Keratinocyte (primary cell): ENCODE results near the gene TCF21. TPM values are rescaled to one million over a fixed set of nuclear protein-coding genes. Genes with fewer than 3 reads are reported as not detected.

Experiments
- DNase-seq: peaks from one replicate; pipeline ENCODE4 v3.0.0-alpha.2; 2011; ENCODE audit warnings: low read depth, missing footprints, low spot score
- FAIRE-seq: peaks from 2 replicates; lab custom pipeline; 2011; peaks lifted over from hg19 to GRCh38; lab: Jason Lieb, UNC
- H2AFZ ChIP-seq: 2 replicates; pipeline ENCODE4 v1.6.0; 2012; ENCODE audit warnings: low read length, control low read depth, inconsistent platforms; ENCODE audit not compliant: control insufficient read depth
- H3K27ac ChIP-seq: 2 replicates; pipeline ENCODE4 v1.5.1; 2011; ENCODE audit warnings: low read length; ENCODE audit not compliant: control insufficient read depth, insufficient read depth
- H3K27me3 ChIP-seq: 3 replicates; pipeline ENCODE4 v1.6.0; 2011; ENCODE audit warnings: low read length; ENCODE audit not compliant: control insufficient read depth, insufficient read depth; ENCODE audit errors: extremely low read depth
- H3K36me3 ChIP-seq, 2 experiments: 2 replicates in 1 of 2; 3 replicates in 1 of 2; pipeline ENCODE4 v1.5.1; 2011; ENCODE audit warnings: low read length in 2 of 2, mild to moderate bottlenecking in 1 of 2; ENCODE audit not compliant: control insufficient read depth in 2 of 2, insufficient read depth in 2 of 2; ENCODE audit errors: extremely low read depth in 1 of 2
- H3K4me1 ChIP-seq: 3 replicates; pipeline ENCODE4 v1.5.1; 2011; ENCODE audit warnings: low read length; ENCODE audit not compliant: control insufficient read depth, insufficient read depth; ENCODE audit errors: extremely low read depth
- H3K4me2 ChIP-seq: 3 replicates; pipeline ENCODE4 v1.6.0; 2011; ENCODE audit warnings: low read depth, low read length; ENCODE audit not compliant: control insufficient read depth, insufficient read depth; ENCODE audit errors: extremely low read depth
- H3K4me3 ChIP-seq, 3 experiments: fragments of 200-600 bp in 1 of 3; sonication (generic) in 1 of 3; 2 replicates in 2 of 3; 3 replicates in 1 of 3; pipeline ENCODE4 v1.5.1; 2011 to 2016; ENCODE audit warnings: low read length in 3 of 3, mild to moderate bottlenecking in 3 of 3, control low read depth in 2 of 3, inconsistent platforms in 1 of 3, low read depth in 1 of 3, mixed read lengths in 1 of 3, mixed run types in 1 of 3, moderate library complexity in 1 of 3; ENCODE audit not compliant: control insufficient read depth in 2 of 3, insufficient read depth in 2 of 3; ENCODE audit errors: extremely low read depth in 1 of 3
- H3K79me2 ChIP-seq: 2 replicates; pipeline ENCODE4 v1.6.0; 2012; ENCODE audit warnings: low read length; ENCODE audit not compliant: control insufficient read depth, insufficient read depth
- H3K9ac ChIP-seq: 3 replicates; pipeline ENCODE4 v1.6.0; 2011; ENCODE audit warnings: low read length; ENCODE audit not compliant: control insufficient read depth, insufficient read depth; ENCODE audit errors: extremely low read depth
- H3K9me1 ChIP-seq: 3 replicates; pipeline ENCODE4 v1.6.0; 2011; ENCODE audit warnings: low read length; ENCODE audit not compliant: control insufficient read depth, insufficient read depth; ENCODE audit errors: extremely low read depth
- H3K9me3 ChIP-seq: 2 replicates; pipeline ENCODE4 v1.5.1; 2012; ENCODE audit warnings: low read depth, low read length; ENCODE audit not compliant: control insufficient read depth
- H4K20me1 ChIP-seq: 3 replicates; pipeline ENCODE4 v1.6.0; 2011; ENCODE audit warnings: low read length; ENCODE audit not compliant: control insufficient read depth, insufficient read depth; ENCODE audit errors: extremely low read depth
- EZH2 ChIP-seq: IDR thresholded peaks from one replicate; pipeline ENCODE4 v1.6.1; 2012; ENCODE audit warnings: inconsistent platforms, mild to moderate bottlenecking, low read length, moderate library complexity
- dilution Hi-C: fragments of 300-500 bp; cut with MboI; formaldehyde crosslinking; loops from one replicate; pipeline ENCODE4 v1.7.0; 2020; ENCODE audit warnings: low sequenced_read_pairs; ENCODE audit not compliant: extremely low pct_ligation_motif_present
- polyA minus RNA-seq, 3 experiments: library from RNA; depleted of rRNA, polyadenylated mRNA; stranded (reverse); fragments of >200 nt; gene quantifications; 1 replicate in 1 of 3; 2 replicates in 1 of 3; 3 replicates in 1 of 3; pipeline ENCODE4 v1.2.3, GENCODE V29; 2011
- polyA plus RNA-seq, 5 experiments: library from polyadenylated mRNA; depleted of rRNA in 3 of 5; stranded (reverse) in 3 of 5; stranded (forward) in 1 of 5; unstranded in 1 of 5; fragments of >200 nt; gene quantifications; 1 replicate in 1 of 5; 2 replicates in 3 of 5; 3 replicates in 1 of 5; pipeline versions ENCODE4 v1.2.1 to v1.2.3, GENCODE V29; 2011 to 2012; ENCODE audit warnings: missing spikeins in 2 of 5, low read depth in 1 of 5, low replicate concordance in 1 of 5
- TF ChIP-seq, protein P1 (sequence below), 3 experiments: IDR thresholded peaks in 1 of 3; conservative IDR thresholded peaks in 1 of 3; optimal IDR thresholded peaks in 1 of 3; 2 replicates in 2 of 3; 3 replicates in 1 of 3; pipeline versions ENCODE3 to v1.5.1; 2011; ENCODE audit warnings: low read length in 3 of 3, mild to moderate bottlenecking in 3 of 3, moderate library complexity in 2 of 3, control low read depth in 1 of 3, inconsistent platforms in 1 of 3; ENCODE audit not compliant: insufficient read depth in 2 of 3; ENCODE audit errors: extremely low read depth in 1 of 3

Gene TCF21
- not detected in 3 replicates for polyA plus RNA-seq
- not detected for polyA plus RNA-seq (2011; ENCODE audit: low read depth)
- not detected in 2 replicates for polyA plus RNA-seq (2011; cell fraction: cytosol; rRNA removed)
- polyA plus RNA-seq (2011; cell fraction: nucleus; rRNA removed), result not detected in 2 replicates
- polyA plus RNA-seq (2012; ENCODE audit: low replicate concordance), result not detected in 2 replicates
- not detected in 3 replicates for polyA minus RNA-seq
- polyA minus RNA-seq (2011; cell fraction: cytosol; rRNA and poly(A)+ RNA removed), result not detected
- polyA minus RNA-seq (2011; cell fraction: nucleus; rRNA and poly(A)+ RNA removed), result not detected in 2 replicates

- TF ChIP-seq, protein P1, sequence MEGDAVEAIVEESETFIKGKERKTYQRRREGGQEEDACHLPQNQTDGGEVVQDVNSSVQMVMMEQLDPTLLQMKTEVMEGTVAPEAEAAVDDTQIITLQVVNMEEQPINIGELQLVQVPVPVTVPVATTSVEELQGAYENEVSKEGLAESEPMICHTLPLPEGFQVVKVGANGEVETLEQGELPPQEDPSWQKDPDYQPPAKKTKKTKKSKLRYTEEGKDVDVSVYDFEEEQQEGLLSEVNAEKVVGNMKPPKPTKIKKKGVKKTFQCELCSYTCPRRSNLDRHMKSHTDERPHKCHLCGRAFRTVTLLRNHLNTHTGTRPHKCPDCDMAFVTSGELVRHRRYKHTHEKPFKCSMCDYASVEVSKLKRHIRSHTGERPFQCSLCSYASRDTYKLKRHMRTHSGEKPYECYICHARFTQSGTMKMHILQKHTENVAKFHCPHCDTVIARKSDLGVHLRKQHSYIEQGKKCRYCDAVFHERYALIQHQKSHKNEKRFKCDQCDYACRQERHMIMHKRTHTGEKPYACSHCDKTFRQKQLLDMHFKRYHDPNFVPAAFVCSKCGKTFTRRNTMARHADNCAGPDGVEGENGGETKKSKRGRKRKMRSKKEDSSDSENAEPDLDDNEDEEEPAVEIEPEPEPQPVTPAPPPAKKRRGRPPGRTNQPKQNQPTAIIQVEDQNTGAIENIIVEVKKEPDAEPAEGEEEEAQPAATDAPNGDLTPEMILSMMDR (optimal IDR thresholded peaks at IDR 0.05 in 1 of 3, IDR thresholded peaks at IDR 0.05 in 1 of 3, conservative IDR thresholded peaks at IDR 0.05 in 1 of 3; ENCODE audit: extremely low read depth in 1 of 3, insufficient read depth in 2 of 3, low read length in 3 of 3), result no peak
- no peak for DNase-seq
- Histone ChIP-seq H3K36me3 (no peaks in the 10 kb centered on the region), H3K9me1 (no peaks in the 10 kb centered on the region), H4K20me1 (peaks cover 2% of the 10 kb centered on the region), H3K79me2 (no peaks in the 10 kb centered on the region), H3K9ac (no peak within 1 kb of the TSS), H2AFZ (no peak within 1 kb of the TSS), H3K9me3 (peaks cover 1% of the 10 kb centered on the region), H3K4me3 (no peak within 1 kb of the TSS), H3K4me1 (no peaks in the 10 kb centered on the region), H3K27ac (no peak within 1 kb of the TSS), H3K4me2 (no peak within 1 kb of the TSS), H3K27me3 (peaks cover 81% of the 10 kb centered on the region)
- dilution Hi-C loops, result loop anchor here (25.0 kb wide), 1 partner anchor 302 kb away; no protein-coding TSS in a partner anchor
- FAIRE-seq, result no peak
These were observed at the start of gene TCF21 for GRCh38 chr6:133888929-133889556. TCF21 (plus strand) TSS chr6:133889113; CDS start chr6:133889398, 285 bp downstream.

DNA sequence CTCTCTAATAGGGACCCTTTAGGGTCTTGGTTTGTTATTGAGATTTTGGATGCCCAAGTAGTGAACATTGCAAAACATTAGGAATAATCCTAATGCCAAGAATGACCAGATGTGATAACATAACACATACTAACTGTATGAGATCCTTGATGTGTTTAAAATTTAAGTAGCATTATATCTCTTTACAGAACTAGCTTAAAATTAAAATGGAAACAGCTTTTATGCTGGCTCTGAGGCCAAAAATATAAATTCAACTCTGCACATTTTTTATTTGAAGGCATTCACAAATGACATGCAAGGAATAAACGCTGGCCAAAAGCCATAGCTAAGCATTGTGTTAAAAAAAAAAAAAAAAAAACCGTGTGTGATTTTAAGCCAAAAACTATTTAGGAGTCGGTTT is 47.7 kb upstream of the TCF21 start:
- FAIRE-seq, result no peak
- H3K4me3 ChIP-seq, result no peak overlapping the region
- TF ChIP-seq EZH2, result no peak
- TF ChIP-seq, protein P1 (optimal IDR thresholded peaks at IDR 0.05 in 1 of 3, IDR thresholded peaks at IDR 0.05 in 1 of 3, conservative IDR thresholded peaks at IDR 0.05 in 1 of 3; ENCODE audit: extremely low read depth in 1 of 3, insufficient read depth in 2 of 3, low read length in 3 of 3), result no peak
- H3K9me3 ChIP-seq, result no peaks in the 10 kb centered on the region
- no peak overlapping the region for H3K9ac ChIP-seq
- H3K9me1 ChIP-seq, result no peaks in the 10 kb centered on the region
- H3K36me3 ChIP-seq, result no peaks in the 10 kb centered on the region
- H3K4me2 ChIP-seq, result no peak overlapping the region
- no peaks in the 10 kb centered on the region for H4K20me1 ChIP-seq
- no peaks in the 10 kb centered on the region for H3K27me3 ChIP-seq
- no peak overlapping the region for H3K27ac ChIP-seq
- H3K79me2 ChIP-seq, result no peaks in the 10 kb centered on the region
- H3K4me1 ChIP-seq, result no peaks in the 10 kb centered on the region
- H2AFZ ChIP-seq, result no peak overlapping the region
- dilution Hi-C loops, result no loop called here
- DNase-seq, result no peak
